GM12892 (cell line): ENCODE data around the gene LY6G5C.

ENCODE experiments used
- POLR2A ChIP-seq: IDR thresholded peaks from 2 replicates; pipeline ENCODE4 v1.6.1; 2011; ENCODE audit warnings: low read depth, low read length, control low read depth
- TAF1 ChIP-seq: IDR thresholded peaks from 2 replicates; pipeline ENCODE4 v1.6.1; 2011; ENCODE audit warnings: low read depth, mild to moderate bottlenecking, control low read depth, low read length, borderline replicate concordance

- TF ChIP-seq POLR2A (no peak), TAF1 (no peak)
These were observed 2.9 kb downstream of the LY6G5C start for GRCh38 chr6:31677955-31678354.
